K562 (cell line): ENCODE measurements around the gene PSMD13. TPM values are rescaled to one million over a fixed set of nuclear protein-coding genes. Genes with fewer than 3 reads are reported as not detected.

Experiments
- ATAC-seq: fragments of 200-7000 bp; cut with Tn5 transposase; 3 replicates; pipeline ENCODE4 v1.9.1; 2020; ENCODE audit warnings: moderate library complexity
- BruUV-seq: library from RNA; stranded (reverse); fragments of 400-500 nt; replicated peaks from 2 replicates; lab custom pipeline; 2021; lab: Mats Ljungman, UMichigan
- CTCF ChIA-PET: fragments of 300-600 bp; formaldehyde crosslinking; extraction: SDS; loops from one replicate; lab custom pipeline; 2021; ENCODE audit warnings: low intra/inter-chr PET ratio; lab: Yijun Ruan, JAX
- POLR2A ChIA-PET: fragments of 300-600, 350-650 bp; sonication (Branson Sonifier 250); formaldehyde crosslinking; extraction: SDS; loops from one replicate; lab custom pipeline; 2021; ENCODE audit warnings: antibody characterized with exemption, inconsistent platforms; lab: Yijun Ruan, JAX
- DNase-seq, 4 experiments: peaks; one replicate each; pipeline versions ENCODE4 v3.0.0 to v3.0.0-alpha.2; 2011 to 2018; ENCODE audit warnings: low spot score in 3 of 4, mixed read lengths in 3 of 4; ENCODE audit errors: extremely low read depth in 1 of 4
- FAIRE-seq: peaks from 2 replicates; lab custom pipeline; 2011; peaks lifted over from hg19 to GRCh38; lab: Jason Lieb, UNC
- H2AFZ ChIP-seq: 2 replicates; pipeline ENCODE4 v1.6.0; 2011; ENCODE audit warnings: low read depth, low read length, control low read depth, inconsistent platforms
- H3K27ac ChIP-seq: fragments of 200-600 bp; 3 replicates; pipeline ENCODE4 v1.8.0; 2011; ENCODE audit warnings: low read depth, mild to moderate bottlenecking, control low read depth, inconsistent platforms, low read length, moderate library complexity, mixed read lengths; ENCODE audit errors: extremely low read depth
- H3K27me3 ChIP-seq, 2 experiments: fragments of 300-600 bp in 1 of 2; 2 replicates in 1 of 2; 3 replicates in 1 of 2; pipeline versions ENCODE4 v1.6.0 to v1.8.0; 2011; ENCODE audit warnings: inconsistent platforms in 2 of 2, low read length in 2 of 2, mild to moderate bottlenecking in 1 of 2, mixed read lengths in 1 of 2, moderate library complexity in 1 of 2; ENCODE audit not compliant: control insufficient read depth in 2 of 2, insufficient read depth in 2 of 2
- H3K36me3 ChIP-seq: fragments of 300-600 bp; 3 replicates; pipeline ENCODE4 v1.8.0; 2011; ENCODE audit warnings: mild to moderate bottlenecking, low read length, inconsistent platforms; ENCODE audit not compliant: control insufficient read depth, insufficient read depth
- H3K4me1 ChIP-seq, 2 experiments: fragments of 200-600 bp in 1 of 2; replicated peaks in 1 of 2; 2 replicates in 1 of 2; 3 replicates in 1 of 2; pipeline versions ENCODE4 v1.5.1 to v1.8.0; 2011; ENCODE audit warnings: inconsistent platforms in 2 of 2, low read length in 2 of 2, mild to moderate bottlenecking in 1 of 2, mixed read lengths in 1 of 2, moderate library complexity in 1 of 2; ENCODE audit not compliant: control insufficient read depth in 2 of 2, insufficient read depth in 2 of 2
- H3K4me2 ChIP-seq: 2 replicates; pipeline ENCODE4 v1.6.1; 2011; ENCODE audit warnings: low read length, control low read depth, inconsistent platforms, mixed read lengths; ENCODE audit not compliant: insufficient read depth
- H3K4me3 ChIP-seq: fragments of 200-600 bp; sonication (generic), shearing (Covaris generic); 2 replicates; pipeline ENCODE4 v1.5.1; 2016; ENCODE audit warnings: control low read depth, inconsistent platforms
- H3K79me2 ChIP-seq: fragments of 200-600 bp; 3 replicates; pipeline ENCODE4 v1.8.0; 2011; ENCODE audit warnings: low read length, inconsistent platforms; ENCODE audit not compliant: control insufficient read depth, insufficient read depth
- H3K9ac ChIP-seq, 2 experiments: 2 replicates each; pipeline versions ENCODE4 v1.6.0 to v1.6.1; 2011; ENCODE audit warnings: low read depth in 2 of 2, low read length in 2 of 2, control low read depth in 1 of 2, inconsistent platforms in 1 of 2, mild to moderate bottlenecking in 1 of 2, mixed read lengths in 1 of 2; ENCODE audit not compliant: insufficient read depth in 1 of 2
- H3K9me1 ChIP-seq: one replicate; pipeline ENCODE4 v1.6.0; 2011; ENCODE audit warnings: inconsistent platforms, mild to moderate bottlenecking, low read length, moderate library complexity; ENCODE audit not compliant: control insufficient read depth, insufficient read depth
- H3K9me3 ChIP-seq: replicated peaks from 2 replicates; pipeline ENCODE4 v1.5.1; 2011; ENCODE audit warnings: low read depth, low read length, inconsistent platforms; ENCODE audit not compliant: control insufficient read depth, insufficient read depth
- H4K20me1 ChIP-seq: replicated peaks from 2 replicates; pipeline ENCODE4 v1.6.1; 2011; ENCODE audit warnings: low read length, inconsistent platforms, mixed read lengths; ENCODE audit not compliant: control insufficient read depth, insufficient read depth
- ARID3A ChIP-seq: IDR thresholded peaks from 2 replicates; pipeline ENCODE4 v1.6.1; 2012; ENCODE audit warnings: low read depth, low read length, improper control_type of control experiment, borderline replicate concordance
- ATF7 ChIP-seq: fragments of 450-650 bp; IDR thresholded peaks from 2 replicates; pipeline ENCODE4 v1.7.1; 2014; ENCODE audit warnings: mild to moderate bottlenecking, moderate library complexity
- CBFA2T2 ChIP-seq: fragments of 450-650 bp; conservative IDR thresholded peaks from 2 replicates; pipeline ENCODE4 v1.6.1; 2017; ENCODE audit warnings: mild to moderate bottlenecking
- EHMT2 ChIP-seq: fragments of 450-650 bp; IDR thresholded peaks from 2 replicates; pipeline ENCODE4 v1.6.1; 2018; ENCODE audit warnings: antibody characterized with exemption
- ELF2 ChIP-seq: fragments of 250-450 bp; sonication (Bioruptor Pico); IDR thresholded peaks from 2 replicates; pipeline ENCODE4 v1.5.0; 2021; ENCODE audit warnings: mild to moderate bottlenecking
- LEF1 ChIP-seq: fragments of 450-650 bp; IDR thresholded peaks from 2 replicates; pipeline ENCODE4 v1.6.1; 2016; ENCODE audit warnings: mild to moderate bottlenecking
- MCM3 ChIP-seq: fragments of 450-650 bp; IDR thresholded peaks from 2 replicates; pipeline ENCODE4 v1.6.1; 2016
- MTA1 ChIP-seq: fragments of 450-650 bp; IDR thresholded peaks from 2 replicates; pipeline ENCODE4 v1.6.1; 2017; ENCODE audit warnings: borderline replicate concordance
- NCOR1 ChIP-seq: fragments of 450-650 bp; IDR thresholded peaks from 2 replicates; pipeline ENCODE4 v1.6.1; 2016; ENCODE audit warnings: mild to moderate bottlenecking, moderate library complexity
- SAFB2 ChIP-seq: fragments of 200-400 bp; formaldehyde crosslinking; IDR thresholded peaks from 2 replicates; pipeline ENCODE4 v1.6.1; 2018; ENCODE audit warnings: borderline replicate concordance, low read length, low read depth, moderate library complexity; ENCODE audit not compliant: severe bottlenecking
- TAF1 ChIP-seq: IDR thresholded peaks from 2 replicates; pipeline ENCODE4 v1.6.1; 2011; ENCODE audit warnings: mild to moderate bottlenecking, low read length, moderate library complexity; ENCODE audit not compliant: insufficient read depth, control insufficient read depth, severe bottlenecking; ENCODE audit errors: extremely low read depth
- TCF15 ChIP-seq: fragments of 250-450 bp; sonication (Bioruptor Pico); IDR thresholded peaks from 2 replicates; pipeline ENCODE4 v1.8.0; 2022; ENCODE audit warnings: moderate library complexity, mild to moderate bottlenecking, inconsistent platforms
- TCF7L2 ChIP-seq: fragments of 150-350 bp; IDR thresholded peaks from 2 replicates; pipeline ENCODE4 v1.6.1; 2016; ENCODE audit warnings: low read depth, mild to moderate bottlenecking, low read length, moderate library complexity
- U2AF1 ChIP-seq: fragments of 200-400 bp; formaldehyde crosslinking; optimal IDR thresholded peaks from 2 replicates; pipeline ENCODE3; 2017; ENCODE audit warnings: mild to moderate bottlenecking, low read depth, low read length, moderate library complexity
- ZKSCAN8 ChIP-seq: fragments of 200-800 bp; sonication (Bioruptor generic); IDR thresholded peaks from 2 replicates; pipeline ENCODE4 v1.6.1; 2016; ENCODE audit warnings: missing genetic modification characterization, missing compliant biosample characterization
- ZNF76 ChIP-seq: fragments of 250-450 bp; sonication (Bioruptor Pico); IDR thresholded peaks from 2 replicates; pipeline ENCODE4 v1.4.0; 2020; ENCODE audit warnings: mild to moderate bottlenecking, moderate library complexity, borderline replicate concordance
- WGBS: fragments of 100-300 bp; shearing (Covaris generic); methylation state at CpG from one replicate; pipeline ENCODE4 v1.1.6; 2016; ENCODE audit warnings: low coverage, mixed read lengths; ENCODE audit not compliant: insufficient coverage; ENCODE audit errors: missing lambda C conversion rate; 5-methylcytosine and 5-hydroxymethylcytosine counted together
- in situ Hi-C: fragments of 300-500 bp; cut with MboI; formaldehyde crosslinking; loops from 4 replicates; pipeline ENCODE4 v1.15.0; 2018; ENCODE audit warnings: inconsistent platforms, mixed read lengths
- intact Hi-C: fragments of 100-400 bp; cut with micrococcal nuclease; formaldehyde crosslinking; loops from 2 replicates; pipeline ENCODE4 v1.14.2; 2022
- polyA plus RNA-seq, 8 experiments: library from polyadenylated mRNA; depleted of rRNA in 4 of 8; stranded (reverse) in 5 of 8; unstranded in 3 of 8; fragments of >200 nt; fragmentation: Nextera tagmentation in 2 of 8; fragmentation: Illumina TruSeq in 1 of 8; extraction: Ambion mirVana in 2 of 8; extraction: Trizol in 1 of 8; gene quantifications; 2 replicates each; pipeline versions ENCODE4 v1.2.1 to v1.2.3, GENCODE V29; 2011 to 2014; ENCODE audit warnings: inconsistent platforms in 1 of 8, missing spikeins in 1 of 8
- total RNA-seq, 7 experiments: library from RNA; depleted of rRNA in 6 of 7; stranded (reverse); fragments of >200 nt in 6 of 7; fragmentation: Illumina TruSeq in 2 of 7; extraction: Trizol in 2 of 7; gene quantifications; 2 replicates each; pipeline versions ENCODE4 v1.2.1 to v1.2.3, GENCODE V29; 2011 to 2021; ENCODE audit warnings: low replicate concordance in 1 of 7
- TF ChIP-seq, protein P1 (sequence below): fragments of 250-450 bp; sonication (Bioruptor Pico); IDR thresholded peaks from 2 replicates; pipeline ENCODE4 v1.5.0; 2021

Gene PSMD13
- total and polyA plus RNA-seq, 9 of the 15 experiments (the other 6 are each of a cell fraction or from before 2014, with no cell fraction given): 185 to 383 (median 267) TPM

DNA sequence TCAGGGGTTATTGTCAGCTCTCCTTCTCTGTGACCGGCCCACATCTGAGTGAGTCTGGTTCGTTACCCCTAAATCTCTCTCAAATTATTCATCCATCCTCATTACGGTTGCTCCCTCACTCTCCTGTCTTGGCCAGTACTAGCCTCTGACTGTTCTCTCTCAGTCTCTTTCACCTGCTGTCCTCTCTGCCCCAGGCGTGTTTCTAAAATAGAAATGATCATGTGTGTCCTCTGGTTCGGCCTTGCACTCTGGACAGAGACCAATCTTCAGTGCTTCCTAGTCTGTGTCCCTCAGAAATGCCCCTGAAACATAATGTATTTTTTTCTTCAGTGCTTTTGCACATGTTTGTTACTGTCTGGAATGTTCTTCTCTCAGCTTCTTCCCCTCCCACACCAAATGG lies 4.9 kb downstream of the PSMD13 start:
- no peak overlapping the region for H2AFZ ChIP-seq
- no peak for FAIRE-seq
- H4K20me1 ChIP-seq: peaks cover 10% of the 10 kb centered on the region; the same call in 1 of the 2 replicates
- no peaks in the 10 kb centered on the region for H3K9me1 ChIP-seq
- ATAC-seq: no peak
- H3K27ac ChIP-seq: no peak overlapping the region; the same call in 2 of the 3 replicates
- no peak overlapping the region for H3K9ac ChIP-seq
- ChIA-PET POLR2A (interaction anchor here (1.3 kb wide), 1 partner anchor 100 kb away, joined by 3 read pairs; no protein-coding TSS in a partner anchor), CTCF (no interaction called here)
- 94% methylated on average over 5 of the region's 5 CpGs for WGBS
- H3K4me2 ChIP-seq: no peak overlapping the region
- H3K36me3 ChIP-seq: peaks cover 84% of the 10 kb centered on the region
- TF ChIP-seq ZKSCAN8 (CRISPR knock-in tag) (no peak), ARID3A (no peak), CBFA2T2 (no peak), TCF7L2 (no peak), EHMT2 (no peak), ELF2 (CRISPR knock-in tag) (no peak), TCF15 (CRISPR knock-in tag) (no peak), MCM3 (no peak), TAF1 (no peak), MTA1 (no peak), ZNF76 (CRISPR knock-in tag) (no peak), LEF1 (no peak), SAFB2 (no peak), NCOR1 (no peak), U2AF1 (no peak), ATF7 (no peak)
- TF ChIP-seq, protein P1, sequence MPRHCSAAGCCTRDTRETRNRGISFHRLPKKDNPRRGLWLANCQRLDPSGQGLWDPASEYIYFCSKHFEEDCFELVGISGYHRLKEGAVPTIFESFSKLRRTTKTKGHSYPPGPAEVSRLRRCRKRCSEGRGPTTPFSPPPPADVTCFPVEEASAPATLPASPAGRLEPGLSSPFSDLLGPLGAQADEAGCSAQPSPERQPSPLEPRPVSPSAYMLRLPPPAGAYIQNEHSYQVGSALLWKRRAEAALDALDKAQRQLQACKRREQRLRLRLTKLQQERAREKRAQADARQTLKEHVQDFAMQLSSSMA (CRISPR knock-in tag): no peak
- H3K4me3 ChIP-seq: no peak overlapping the region
- in situ Hi-C loops: no loop called here
- BruUV-seq: no TSS peak
- peaks cover 58% of the 10 kb centered on the region for H3K79me2 ChIP-seq
- H3K4me1 ChIP-seq: peaks cover 8 to 12% of the 10 kb centered on the region in 2 experiments; a peak in 4 of 5 replicates
- H3K9me3 ChIP-seq: no peaks in the 10 kb centered on the region
- H3K27me3 ChIP-seq: no peaks in the 10 kb centered on the region
- intact Hi-C loops: no loop called here
- no peak for DNase-seq
